ENCODE measurements around the gene THAP7. TPM values are rescaled to one million over a fixed set of nuclear protein-coding genes. Genes with fewer than 3 reads are reported as not detected.

Gene THAP7
- total and polyA plus RNA-seq, 2 experiments from 2014 or later = 21.8 to 25.9 TPM

GRCh38 chr22:21042978-21043859 is 41.3 kb upstream of the THAP7 start:
- no peak for DNase-seq (ENCODE audit: low spot score)
- Histone ChIP-seq H3K27me3 (ENCODE audit: insufficient read depth) (no peaks in the 10 kb centered on the region), H3K79me2 (replicated peaks; ENCODE audit: insufficient read depth) (no peaks in the 10 kb centered on the region), H3K4me2 (no peak overlapping the region), H3K9me2 (ENCODE audit: insufficient read depth) (no peaks in the 10 kb centered on the region), H3K27ac (ENCODE audit: low read depth) (no peak overlapping the region), H3F3A (replicated peaks; ENCODE audit: low read depth) (0 out of 2 replicates have a peak, but pooled peaks cover 4% of the 10 kb centered on the region), H3K4me1 (ENCODE audit: insufficient read depth) (no peaks in the 10 kb centered on the region), H3K36me3 (ENCODE audit: insufficient read depth) (no peaks in the 10 kb centered on the region), H2AFZ (no peak overlapping the region), H3K4me3 (no peak overlapping the region), H4K20me1 (replicated peaks; ENCODE audit: insufficient read depth) (no peaks in the 10 kb centered on the region)
- Mint-ChIP-seq H3K4me1 (peaks cover 15% of the 10 kb centered on the region), H3K4me3 (no peak overlapping the region), H3K27ac (no peak overlapping the region), H3K36me3 (ENCODE audit: low read depth) (no peaks in the 10 kb centered on the region), H3K27me3 (ENCODE audit: insufficient read depth, low read depth, poor library complexity) (peaks cover 12% of the 10 kb centered on the region), H3K9me3 (no peaks in the 10 kb centered on the region)
- ATAC-seq = no peak
- TF ChIP-seq REST (IDR thresholded peaks at IDR 0.05; ENCODE audit: unreplicated experiment) = no peak
- TF ChIP-seq STAT1 (IDR thresholded peaks at IDR 0.05; ENCODE audit: unreplicated experiment) = no peak
- no peak for TF ChIP-seq EZH2 (IDR thresholded peaks at IDR 0.05; ENCODE audit: low read depth, unreplicated experiment)
- TF ChIP-seq ZNF462 (CRISPR knock-in tag; IDR thresholded peaks at IDR 0.05) = no peak
- TF ChIP-seq ZNF331 (CRISPR knock-in tag; IDR thresholded peaks at IDR 0.05; ENCODE audit: low read depth) = no peak
